ENCODE results near the gene FNIP2.
"Not testable (repeated sequence)": the region's sequence is repeated elsewhere in the genome, so short reads cannot be mapped to it uniquely, and the experiment has no call there.

FNIP2 gene

GRCh38 chr4:158793021-158793420, 24.2 kb downstream of the FNIP2 start:
- DNase-seq (ENCODE audit: low spot score): no peak

GRCh38 chr4:158793430-158793829, 24.6 kb downstream of the FNIP2 start:
- DNase-seq (ENCODE audit: low spot score): not testable (repeated sequence)

- no peak for DNase-seq (ENCODE audit: low spot score)
These were observed 27.7 kb downstream of the FNIP2 start for GRCh38 chr4:158796370-158797140.

GRCh38 chr4:158798062-158798461, 29.2 kb downstream of the FNIP2 start:
- DNase-seq (ENCODE audit: low spot score): no peak

GRCh38 chr4:158799013-158799770, 30.4 kb downstream of the FNIP2 start:
- DNase-seq (ENCODE audit: low spot score): no peak

GRCh38 chr4:158799856-158800255, 31.0 kb downstream of the FNIP2 start:
- DNase-seq (ENCODE audit: low spot score): no peak

- DNase-seq (ENCODE audit: low spot score): no peak
These were observed 32.2 kb downstream of the FNIP2 start for GRCh38 chr4:158801066-158801465.

- no peak for DNase-seq (ENCODE audit: low spot score)
These were observed 32.9 kb downstream of the FNIP2 start for GRCh38 chr4:158801677-158802076.

GRCh38 chr4:158802914-158803313, 34.1 kb downstream of the FNIP2 start:
- DNase-seq (ENCODE audit: low spot score): no peak

- DNase-seq (ENCODE audit: low spot score): peak; percentile 61
These were observed 37.0 kb downstream of the FNIP2 start for GRCh38 chr4:158805635-158806471.

- no peak for DNase-seq (ENCODE audit: low spot score)
These were observed 38.9 kb downstream of the FNIP2 start for GRCh38 chr4:158807691-158808090.

- DNase-seq (ENCODE audit: low spot score): no peak
These were observed 39.6 kb downstream of the FNIP2 start for GRCh38 chr4:158808399-158808798.

- not testable (repeated sequence) for DNase-seq (ENCODE audit: low spot score)
These were observed 40.4 kb downstream of the FNIP2 start for GRCh38 chr4:158809208-158809607.

GRCh38 chr4:158809611-158810486, 41.0 kb downstream of the FNIP2 start:
- DNase-seq (ENCODE audit: low spot score): peak; percentile 59

- DNase-seq (ENCODE audit: low spot score): no peak
These were observed 41.8 kb downstream of the FNIP2 start for GRCh38 chr4:158810487-158811215.

- no peak for DNase-seq (ENCODE audit: low spot score)
These were observed 42.4 kb downstream of the FNIP2 start for GRCh38 chr4:158811216-158811540.

- no peak for DNase-seq (ENCODE audit: low spot score)
These were observed 42.9 kb downstream of the FNIP2 start for GRCh38 chr4:158811704-158812103.

GRCh38 chr4:158812133-158812532, 43.3 kb downstream of the FNIP2 start:
- no peak for DNase-seq (ENCODE audit: low spot score)

GRCh38 chr4:158812543-158812942, 43.7 kb downstream of the FNIP2 start:
- no peak for DNase-seq (ENCODE audit: low spot score)

GRCh38 chr4:158813113-158813512, 44.3 kb downstream of the FNIP2 start:
- DNase-seq (ENCODE audit: low spot score): no peak

GRCh38 chr4:158814207-158814606, 45.4 kb downstream of the FNIP2 start:
- DNase-seq (ENCODE audit: low spot score): no peak

Measured in COLO829 (cell line).